ENCODE results near the gene FOXK2.
"Not testable (repeated sequence)": the region's sequence is repeated elsewhere in the genome, so short reads cannot be mapped to it uniquely, and the experiment has no call there.

Gene FOXK2

DNA sequence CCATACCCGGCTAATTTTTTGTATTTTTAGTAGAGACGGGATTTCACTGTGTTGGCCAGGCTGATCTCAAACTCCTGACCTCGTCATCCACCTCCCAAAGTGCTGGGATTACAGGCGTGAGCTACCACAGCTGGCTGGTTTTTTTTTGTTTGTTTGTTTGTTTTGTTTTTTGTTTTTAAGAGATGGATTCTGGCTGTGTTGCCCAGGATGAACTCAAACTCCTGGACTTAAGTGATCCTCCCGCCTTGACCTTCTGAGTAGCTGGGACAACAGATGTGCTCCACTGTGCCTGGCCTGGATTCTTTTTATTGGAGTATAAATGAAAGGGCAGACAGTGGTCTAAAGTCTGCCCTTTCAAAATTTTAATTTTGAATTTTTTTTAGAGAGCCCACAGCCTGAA, 44.7 kb downstream of the FOXK2 start:
- no peak for DNase-seq (ENCODE audit: low read depth)

DNA sequence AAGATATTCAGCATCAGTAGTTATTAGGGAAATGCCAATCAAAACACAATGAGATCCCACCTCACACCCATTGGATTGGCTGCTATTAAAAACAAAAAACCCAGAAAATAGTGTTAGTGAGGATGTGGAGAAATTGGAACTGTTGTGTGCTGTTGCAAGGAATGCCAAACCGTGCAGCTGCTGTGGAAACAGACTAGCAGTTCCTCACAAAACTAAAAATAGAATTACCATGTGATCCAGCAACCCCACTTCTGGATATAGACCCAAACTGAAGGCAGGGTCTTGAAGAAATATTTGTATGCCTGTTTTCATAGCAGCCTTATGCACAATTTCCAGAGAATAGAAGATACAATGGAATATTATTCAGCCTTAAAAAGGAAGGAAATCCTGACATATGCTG, 46.0 kb downstream of the FOXK2 start:
- DNase-seq (ENCODE audit: low read depth): no peak

DNA sequence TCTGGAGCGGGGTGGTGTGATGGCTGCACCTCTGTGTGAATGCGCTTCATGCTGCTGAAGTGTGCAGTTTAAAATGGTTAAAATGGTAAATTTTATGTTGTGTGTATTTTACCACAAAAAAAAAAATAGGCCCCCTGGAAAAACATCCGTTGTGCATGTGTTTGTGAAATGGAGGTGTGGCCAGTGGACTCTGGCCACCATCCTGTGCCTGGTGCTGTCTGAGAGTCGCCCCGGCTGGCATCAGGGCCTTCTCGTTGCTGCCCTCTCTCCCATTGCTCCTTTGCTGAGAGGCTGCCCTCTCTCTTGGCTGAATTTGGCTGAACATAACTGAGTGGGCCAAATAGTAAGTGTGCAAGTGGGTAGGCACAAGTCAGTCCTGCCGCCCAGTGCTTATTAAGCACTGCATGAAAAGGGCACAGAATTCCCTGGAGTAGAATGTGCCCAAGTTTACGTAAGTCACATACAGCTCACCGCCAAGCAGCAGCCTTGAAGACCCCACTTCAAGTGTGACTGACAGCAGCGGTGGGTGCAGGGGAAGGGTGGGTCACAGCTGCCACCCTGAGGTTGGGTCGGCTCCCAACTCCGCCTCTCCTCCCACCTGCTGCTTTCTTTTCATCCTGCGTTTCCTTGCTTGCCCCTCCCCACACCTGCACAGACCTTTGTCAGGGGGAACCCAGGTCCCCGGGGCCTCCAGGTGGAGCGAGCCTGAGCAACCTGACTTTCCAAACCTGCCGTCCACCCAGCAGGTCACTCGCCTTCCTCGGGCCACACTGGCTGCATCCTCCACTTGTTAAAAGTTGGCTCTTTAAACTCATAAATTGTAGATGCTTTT, 46.8 kb downstream of the FOXK2 start:
- no peak for DNase-seq (ENCODE audit: low read depth)

DNA sequence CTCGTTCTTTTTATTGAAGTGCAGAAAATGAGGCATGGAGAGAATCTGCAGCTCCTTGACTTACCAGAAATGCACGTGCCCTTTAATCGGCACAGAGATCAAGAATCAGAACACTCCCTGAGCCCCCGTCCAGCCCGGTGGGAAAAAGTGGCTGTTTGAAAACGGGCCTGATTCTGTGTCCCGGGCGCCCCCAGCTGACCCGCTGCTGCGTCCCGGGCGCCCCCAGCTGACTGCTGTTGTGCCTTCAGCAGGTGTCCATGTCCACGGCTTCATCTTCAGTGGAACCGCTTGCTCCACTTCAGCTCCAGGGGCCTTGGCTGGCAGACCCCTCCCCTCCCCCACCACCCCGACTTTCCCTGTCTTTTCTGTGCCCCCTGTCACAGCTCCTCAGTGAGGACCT, 47.8 kb downstream of the FOXK2 start:
- DNase-seq (ENCODE audit: low read depth): no peak

DNA sequence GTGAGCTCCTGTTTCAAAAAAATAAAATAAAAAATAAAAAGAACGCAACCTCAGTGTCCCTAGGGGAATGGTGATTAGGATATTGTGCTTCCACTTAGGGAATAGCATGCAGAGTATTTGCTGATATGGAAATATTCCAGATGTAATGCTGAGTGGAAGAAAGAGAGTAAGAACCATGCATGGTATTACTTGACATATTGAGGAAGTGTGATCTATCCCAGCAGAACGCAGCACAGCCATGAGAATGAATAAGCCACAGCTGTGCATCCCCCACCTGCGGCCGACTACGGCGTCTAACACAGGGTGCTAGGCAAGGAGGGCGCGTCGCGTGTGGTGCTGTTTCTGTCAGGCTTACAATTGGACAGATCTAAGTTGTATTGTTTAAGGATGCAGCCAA, 49.5 kb downstream of the FOXK2 start:
- DNase-seq (ENCODE audit: low read depth): no peak

DNA sequence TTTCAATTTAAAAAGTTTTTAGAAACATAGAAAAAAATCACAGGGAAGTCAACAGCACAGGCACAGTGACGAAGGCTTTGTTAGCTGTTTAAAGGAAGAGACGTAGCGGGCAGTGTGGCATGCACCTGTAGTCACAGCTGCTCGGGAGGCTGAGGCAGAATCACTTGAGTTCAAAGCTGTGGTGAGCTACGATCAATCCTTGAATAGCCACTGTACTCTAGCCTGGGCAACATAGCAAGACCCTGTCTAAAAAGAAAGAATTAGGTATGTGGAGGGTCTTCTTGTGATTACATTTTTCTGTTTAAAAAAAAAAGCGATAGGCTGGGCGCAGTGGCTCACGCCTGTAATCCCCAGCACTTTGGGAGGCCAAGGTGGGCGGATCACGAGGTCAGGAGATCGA, 50.1 kb downstream of the FOXK2 start:
- DNase-seq (ENCODE audit: low read depth): no peak

DNA sequence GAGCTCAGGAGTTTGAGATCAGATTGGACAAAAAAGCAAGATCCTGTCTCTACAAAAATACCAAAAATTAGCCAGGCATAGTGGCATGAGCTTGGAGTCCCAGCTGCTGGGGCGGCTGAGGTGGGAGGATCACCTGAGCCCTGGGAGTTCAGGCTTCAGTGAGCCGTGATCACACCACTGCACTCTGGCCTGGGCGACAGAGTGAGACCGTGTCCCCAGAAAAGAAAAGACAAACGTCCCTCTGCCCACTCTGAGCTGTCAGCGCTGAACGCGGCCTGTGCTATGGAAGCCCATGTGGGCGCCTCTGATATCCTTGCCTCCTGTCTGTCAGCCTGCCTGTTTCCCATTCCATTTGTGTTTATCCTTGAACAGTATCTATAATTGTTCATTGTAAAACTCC, 50.7 kb downstream of the FOXK2 start:
- DNase-seq (ENCODE audit: low read depth): no peak

DNA sequence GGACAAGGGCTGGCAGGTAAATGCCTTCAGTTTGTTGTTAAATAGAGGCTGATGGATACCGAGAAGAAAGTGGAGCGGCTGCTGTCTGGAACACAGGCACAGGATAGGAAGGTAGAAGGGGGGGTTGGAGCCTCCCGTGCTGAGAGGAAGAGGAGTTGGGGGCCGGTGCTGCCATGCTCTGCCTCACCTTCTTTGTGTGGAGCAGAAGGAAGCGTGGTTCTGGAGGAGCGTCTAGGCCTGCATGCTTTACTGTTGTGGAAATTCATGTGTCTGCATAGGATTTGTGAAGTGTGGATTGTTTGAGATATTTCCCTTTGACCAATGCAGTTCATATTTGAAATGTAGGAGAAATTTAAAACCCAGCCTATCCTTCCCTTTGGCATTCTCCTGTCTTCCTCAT, 52.3 kb downstream of the FOXK2 start:
- DNase-seq (ENCODE audit: low read depth): no peak

DNA sequence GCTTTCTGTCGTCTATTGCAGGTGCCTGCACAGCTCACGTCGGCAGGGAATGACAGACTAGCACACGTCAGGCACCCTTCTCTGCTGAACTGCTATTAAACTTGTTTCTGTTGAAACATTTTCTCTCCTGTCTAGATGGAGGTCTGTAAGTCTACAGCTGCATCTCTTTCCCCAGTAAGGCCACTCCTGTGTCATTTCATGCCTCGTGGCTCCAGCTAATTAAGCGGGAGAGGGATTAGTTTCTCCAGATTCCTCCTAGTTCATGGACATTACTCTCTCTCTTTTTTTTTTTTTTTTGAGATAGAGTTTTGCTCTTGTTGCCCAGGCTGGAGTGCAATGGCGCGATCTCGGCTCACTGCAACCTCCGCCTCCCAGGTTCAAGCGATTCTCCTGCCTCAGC, 54.5 kb downstream of the FOXK2 start:
- DNase-seq (ENCODE audit: low read depth): no peak

DNA sequence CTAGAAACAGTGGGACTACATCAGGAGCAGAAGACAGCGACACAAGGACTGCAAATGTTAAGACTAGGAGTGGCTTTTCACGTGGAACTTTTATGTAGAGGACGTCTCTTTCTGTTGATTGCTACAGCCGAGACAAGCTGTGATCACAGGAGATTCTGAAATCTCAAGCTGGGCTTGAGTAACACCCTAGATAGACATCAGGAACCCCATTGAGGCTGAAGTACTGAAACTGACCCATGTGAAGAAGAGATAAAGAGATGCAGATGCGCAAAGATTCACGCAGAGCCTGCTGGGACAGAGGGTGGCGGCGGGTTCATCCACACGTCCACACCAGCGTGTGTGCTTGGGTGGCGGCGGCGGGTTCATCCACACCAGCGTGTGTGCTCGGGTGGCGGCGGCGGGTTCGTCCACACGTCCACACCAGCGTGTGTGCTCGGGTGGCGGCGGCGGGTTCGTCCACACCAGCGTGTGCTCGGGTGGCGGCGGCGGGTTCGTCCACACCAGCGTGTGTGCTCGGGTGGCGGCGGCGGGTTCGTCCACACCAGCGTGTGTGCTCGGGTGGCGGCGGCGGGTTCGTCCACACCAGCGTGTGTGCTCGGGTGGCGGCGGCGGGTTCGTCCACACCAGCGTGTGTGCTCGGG, 56.2 kb downstream of the FOXK2 start:
- DNase-seq (ENCODE audit: low read depth): not testable (repeated sequence)

DNA sequence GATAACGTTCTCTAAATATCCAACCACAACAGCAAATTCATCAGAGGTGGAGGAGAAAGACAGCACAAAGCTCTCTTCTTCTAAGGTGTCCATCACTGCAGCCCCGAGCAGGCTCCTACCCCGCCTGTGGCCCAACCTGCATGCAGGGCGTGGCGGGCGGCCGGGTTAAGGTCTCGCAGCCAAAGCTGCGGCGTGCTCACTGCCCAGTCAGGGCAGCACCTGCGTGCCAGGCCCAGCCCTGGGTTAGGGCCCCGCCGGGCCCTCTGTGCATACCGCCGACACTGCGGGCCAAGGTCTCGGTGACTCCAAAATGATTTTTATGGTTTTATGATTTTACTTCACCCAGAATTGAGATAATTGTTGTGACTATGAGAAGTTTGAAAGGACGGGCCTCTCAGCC, 57.8 kb downstream of the FOXK2 start:
- DNase-seq (ENCODE audit: low read depth): no peak

DNA sequence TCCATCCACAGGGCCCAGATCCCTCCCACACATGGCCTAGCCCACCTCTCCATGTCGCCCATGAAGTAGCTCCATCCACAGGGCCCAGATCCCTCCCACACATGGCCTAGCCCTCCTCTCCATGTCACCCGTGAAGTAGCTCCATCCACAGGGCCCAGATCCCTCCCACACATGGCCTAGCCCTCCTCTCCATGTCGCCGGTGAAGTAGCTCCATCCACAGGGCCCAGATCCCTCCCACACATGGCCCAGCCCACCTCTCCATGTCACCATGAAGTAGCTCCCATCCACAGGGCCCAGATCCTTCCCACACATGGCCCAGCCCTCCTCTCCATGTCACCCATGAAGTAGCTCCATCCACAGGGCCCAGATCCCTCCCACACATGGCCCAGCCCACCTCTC, 60.4 kb downstream of the FOXK2 start:
- not testable (repeated sequence) for DNase-seq (ENCODE audit: low read depth)

DNA sequence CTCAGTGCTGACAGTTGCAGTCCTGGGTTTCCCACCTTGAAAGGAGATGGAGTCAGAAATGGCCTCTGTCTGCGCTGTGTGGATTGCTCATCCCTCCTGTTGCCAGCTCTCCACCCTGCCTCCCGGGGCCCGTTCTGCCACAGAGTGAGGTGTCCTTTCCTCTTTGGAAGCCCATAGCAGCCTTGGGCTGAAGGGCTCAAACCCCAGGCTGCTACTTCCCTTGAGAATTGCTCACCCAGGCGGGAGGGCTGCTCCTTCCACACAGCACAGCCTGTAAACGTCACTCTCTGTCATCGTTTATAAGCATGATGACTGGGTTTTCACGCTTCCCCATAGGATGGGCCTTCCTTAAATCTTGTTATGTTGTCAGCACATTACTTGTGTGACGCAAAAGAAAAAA, 62.7 kb downstream of the FOXK2 start:
- no peak for DNase-seq (ENCODE audit: low read depth)

DNA sequence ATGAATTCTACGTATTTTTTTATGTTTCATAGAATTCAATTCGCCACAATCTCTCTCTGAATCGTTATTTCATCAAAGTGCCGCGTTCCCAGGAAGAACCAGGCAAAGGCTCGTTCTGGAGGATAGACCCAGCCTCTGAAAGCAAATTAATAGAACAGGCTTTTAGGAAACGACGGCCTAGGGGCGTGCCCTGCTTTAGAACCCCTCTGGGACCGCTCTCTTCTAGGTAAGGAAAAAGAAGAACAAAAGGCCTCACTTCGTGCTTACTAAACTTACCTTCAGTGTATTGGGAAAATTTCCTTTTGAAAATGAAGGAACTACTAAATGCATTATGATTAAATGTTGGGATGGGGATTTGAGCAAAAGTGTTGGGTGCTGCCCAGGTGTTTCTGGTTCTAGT, 63.2 kb downstream of the FOXK2 start:
- DNase-seq (ENCODE audit: low read depth): no peak

DNA sequence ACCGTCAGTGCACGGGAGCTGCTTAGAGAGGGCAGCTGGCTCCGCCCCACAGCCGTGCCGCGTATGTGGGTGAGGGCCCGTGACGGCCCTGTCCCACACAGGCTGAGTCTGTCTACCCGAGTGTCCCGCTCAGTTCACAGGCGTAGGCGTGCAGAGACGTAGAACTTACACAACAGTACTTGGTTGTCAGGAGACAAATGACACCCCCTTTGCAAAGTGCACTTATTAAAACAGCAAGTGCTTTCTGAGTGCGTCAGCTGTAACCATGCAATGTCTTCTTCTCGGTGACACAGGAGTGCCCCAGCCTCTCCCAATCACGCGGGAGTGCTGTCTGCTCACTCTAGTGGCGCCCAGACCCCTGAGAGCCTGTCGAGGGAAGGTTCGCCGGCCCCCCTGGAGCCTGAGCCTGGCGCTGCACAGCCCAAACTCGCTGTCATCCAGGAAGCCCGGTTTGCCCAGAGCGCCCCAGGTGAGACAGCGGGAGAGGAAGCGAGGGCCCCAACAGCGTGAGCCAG, 64.2 kb downstream of the FOXK2 start:
- DNase-seq (ENCODE audit: low read depth): peak; percentile 18

DNA sequence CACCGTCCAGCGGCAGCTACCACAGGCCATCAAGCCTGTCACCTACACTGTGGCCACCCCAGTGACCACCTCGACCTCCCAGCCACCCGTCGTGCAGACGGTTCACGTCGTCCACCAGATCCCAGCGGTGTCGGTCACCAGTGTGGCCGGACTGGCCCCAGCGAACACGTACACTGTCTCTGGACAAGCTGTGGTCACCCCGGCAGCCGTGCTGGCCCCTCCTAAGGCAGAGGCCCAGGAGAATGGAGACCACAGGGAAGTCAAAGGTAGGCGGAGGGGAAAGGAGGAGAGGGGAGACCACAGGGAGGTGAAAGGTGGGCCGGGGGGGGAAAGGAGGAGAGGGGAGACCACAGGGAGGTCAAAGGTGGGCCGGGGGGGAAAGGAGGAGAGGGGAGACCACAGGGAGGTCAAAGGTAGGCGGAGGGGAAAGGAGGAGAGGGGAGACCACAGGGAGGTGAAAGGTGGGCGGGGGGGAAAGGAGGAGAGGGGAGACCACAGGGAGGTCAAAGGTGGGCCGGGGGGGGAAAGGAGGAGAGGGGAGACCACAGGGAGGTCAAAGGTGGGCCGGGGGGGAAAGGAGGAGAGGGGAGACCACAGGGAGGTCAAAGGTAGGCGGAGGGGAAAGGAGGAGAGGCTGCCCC, 66.5 kb downstream of the FOXK2 start:
- DNase-seq (ENCODE audit: low read depth): not testable (repeated sequence)

DNA sequence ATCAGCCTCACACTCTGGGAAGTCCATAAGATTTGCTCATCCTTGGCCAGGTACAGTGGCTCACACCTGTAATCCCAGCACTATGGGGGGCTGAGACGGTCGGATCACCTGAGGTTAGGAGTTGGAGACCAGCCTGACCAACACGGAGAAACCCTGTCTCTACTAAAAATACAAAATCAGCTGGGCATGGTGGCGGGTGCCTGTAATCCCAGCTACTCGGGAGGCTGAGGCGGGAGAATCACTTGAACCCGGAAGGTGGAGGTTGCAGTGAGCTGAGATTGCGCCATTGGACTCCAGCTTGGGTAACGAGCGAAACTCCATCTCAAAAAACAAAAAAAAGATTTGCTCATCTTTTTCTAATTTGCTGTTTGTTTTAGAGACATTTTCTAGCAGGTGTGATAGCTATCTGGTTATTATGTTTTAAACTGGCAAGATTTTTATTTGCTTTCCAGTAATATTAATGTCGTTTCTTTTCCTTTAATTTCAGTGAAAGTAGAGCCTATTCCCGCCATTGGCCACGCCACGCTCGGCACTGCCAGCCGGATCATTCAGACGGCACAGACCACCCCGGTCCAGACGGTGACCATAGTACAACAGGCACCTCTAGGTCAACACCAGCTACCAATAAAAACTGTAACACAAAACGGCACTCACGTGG, 67.2 kb downstream of the FOXK2 start:
- no peak for DNase-seq (ENCODE audit: low read depth)

DNA sequence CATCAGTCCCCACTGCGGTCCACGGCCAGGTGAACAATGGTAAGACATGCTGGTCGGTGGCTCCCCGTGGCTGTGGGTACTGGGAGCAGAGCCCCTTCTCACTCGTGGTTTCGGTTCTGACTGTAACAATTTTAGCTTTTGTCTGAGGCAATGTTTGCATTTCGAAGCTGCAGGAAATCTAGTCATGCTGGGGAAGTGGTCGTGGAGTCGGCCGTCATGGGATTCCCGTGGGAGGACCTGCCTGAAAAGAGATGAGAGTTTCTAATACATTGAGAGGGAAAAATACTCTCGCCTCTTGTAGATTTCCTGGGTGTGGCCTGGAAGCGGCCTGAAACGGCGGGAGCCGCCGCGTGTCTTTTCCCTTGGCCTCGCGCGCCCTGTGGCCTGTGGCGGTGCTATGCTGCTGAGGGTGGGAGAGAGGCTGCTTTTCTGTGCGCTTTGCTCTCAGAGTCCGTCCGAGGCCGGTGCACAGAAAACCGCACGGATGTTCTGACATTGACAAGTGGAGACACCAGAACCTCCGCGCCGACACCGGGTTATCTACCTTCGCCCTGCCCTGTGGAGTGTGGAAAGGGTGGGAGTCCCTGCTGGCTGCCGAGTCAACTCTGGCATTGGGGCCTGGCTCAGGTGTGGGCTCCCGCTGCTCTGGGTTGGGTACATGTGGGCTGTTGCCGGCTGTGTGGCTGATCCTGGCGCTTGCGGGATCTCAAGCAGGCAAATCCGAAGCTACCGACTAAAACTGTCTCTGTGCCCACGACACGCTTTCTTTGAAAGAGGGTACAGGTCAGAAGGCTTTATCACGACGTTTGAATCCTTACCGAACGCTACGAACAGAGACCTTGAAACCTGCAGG, 67.9 kb downstream of the FOXK2 start:
- no peak for DNase-seq (ENCODE audit: low read depth)

DNA sequence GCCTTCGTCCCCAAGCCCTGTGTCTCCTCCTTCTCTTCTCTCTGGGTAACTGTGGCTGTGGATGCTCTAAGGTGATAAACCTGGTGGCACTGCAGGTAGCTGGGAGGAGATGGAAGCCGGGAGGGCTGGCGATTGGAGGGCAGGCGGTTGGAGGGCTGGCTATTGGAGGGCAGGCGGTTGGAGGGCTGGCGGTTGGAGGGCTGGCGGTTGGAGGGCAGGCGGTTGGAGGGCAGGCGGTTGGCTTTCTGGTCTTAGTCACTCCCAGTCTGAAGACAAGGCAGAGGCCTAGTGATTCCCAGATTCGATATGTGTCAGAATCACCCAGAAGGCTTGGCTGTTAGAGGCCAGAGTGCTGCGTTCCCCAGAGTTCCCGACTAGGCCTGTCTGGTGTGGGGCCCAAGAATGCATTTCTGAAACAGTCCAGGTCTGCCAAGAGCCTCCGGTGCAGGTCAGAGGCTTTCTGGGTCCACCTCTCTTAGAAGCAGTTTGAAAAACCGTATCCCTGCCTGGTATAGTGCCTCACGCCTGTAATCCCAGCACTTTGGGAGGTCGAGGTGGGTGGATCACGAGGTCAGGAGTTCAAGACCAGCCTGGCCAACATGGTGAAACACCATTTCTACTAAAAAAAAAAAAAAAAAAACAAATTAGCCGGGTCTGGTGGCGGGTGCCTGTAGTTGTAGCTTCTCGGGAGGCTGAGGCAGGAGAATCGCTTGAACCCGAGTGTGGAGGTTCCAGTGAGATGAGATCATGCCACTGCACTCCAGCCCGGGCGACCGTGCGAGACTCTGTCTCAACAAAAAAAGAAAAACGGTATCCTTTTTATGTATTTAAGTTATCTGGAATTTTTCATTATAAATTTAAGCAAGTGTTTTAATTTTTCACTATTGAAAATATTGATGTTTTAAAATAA, 69.0 kb downstream of the FOXK2 start:
- DNase-seq (ENCODE audit: low read depth): no peak

DNA sequence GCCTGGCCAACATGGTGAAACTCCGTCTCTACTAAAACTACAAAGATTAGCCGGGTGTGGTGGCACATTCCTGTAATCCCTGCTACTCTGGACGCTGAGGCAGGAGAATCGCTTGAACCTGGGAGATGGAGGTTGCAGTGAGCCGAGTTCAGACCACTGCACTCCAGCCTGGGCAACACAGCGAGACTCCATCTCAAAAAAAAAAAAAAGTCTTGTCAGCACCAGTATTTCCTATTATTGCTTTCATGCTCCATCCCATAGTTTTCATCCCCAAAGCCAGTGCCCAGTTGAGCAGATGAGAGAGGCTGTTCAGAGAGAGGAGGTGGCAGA, 70.3 kb downstream of the FOXK2 start:
- DNase-seq (ENCODE audit: low read depth): no peak

DNA sequence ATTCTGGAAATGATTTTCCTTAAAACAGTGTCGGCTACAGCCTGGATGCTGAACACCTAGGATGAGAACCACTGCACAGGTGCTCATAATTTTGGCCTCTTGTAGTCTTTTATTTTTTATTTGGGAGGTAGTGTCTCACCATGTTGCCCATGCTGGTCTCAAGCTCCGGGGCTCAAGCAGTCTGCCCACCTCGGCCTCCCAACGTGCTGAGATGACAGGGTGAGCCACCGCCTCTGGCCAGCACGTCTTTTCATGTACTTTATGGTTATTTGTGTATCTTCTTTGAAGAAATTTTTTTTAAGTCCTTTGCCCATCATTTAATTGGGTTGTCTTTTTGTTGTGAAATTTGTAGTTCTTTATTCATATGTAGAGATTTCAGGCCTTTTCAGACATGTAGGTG, 70.7 kb downstream of the FOXK2 start:
- DNase-seq (ENCODE audit: low read depth): no peak

Measured in T follicular helper cell (primary cell).